NB4 (cell line): ENCODE measurements around the gene DGKG.

Source experiments
- DNase-seq: peaks from one replicate; pipeline ENCODE4 v3.0.0; 2010; ENCODE audit warnings: low read depth
- H3K4me3 ChIP-seq: one replicate; pipeline ENCODE4 v1.5.1; 2011; ENCODE audit warnings: mild to moderate bottlenecking, low read depth, low read length, moderate library complexity
- CTCF ChIP-seq: IDR thresholded peaks from one replicate; pipeline ENCODE4 v1.5.1; 2012; ENCODE audit warnings: low read depth, low read length
- MYC ChIP-seq: IDR thresholded peaks from 2 replicates; pipeline ENCODE4 v1.6.1; 2011; ENCODE audit warnings: low read depth, low read length
- POLR2A ChIP-seq: IDR thresholded peaks from 2 replicates; pipeline ENCODE4 v1.6.1; 2011; ENCODE audit warnings: mild to moderate bottlenecking; ENCODE audit not compliant: insufficient read length; ENCODE audit errors: extremely low read depth
- TF ChIP-seq, protein P1 (sequence below): IDR thresholded peaks from 2 replicates; pipeline ENCODE4 v1.6.1; 2011; ENCODE audit warnings: low read depth, low read length

The DGKG gene

DNA sequence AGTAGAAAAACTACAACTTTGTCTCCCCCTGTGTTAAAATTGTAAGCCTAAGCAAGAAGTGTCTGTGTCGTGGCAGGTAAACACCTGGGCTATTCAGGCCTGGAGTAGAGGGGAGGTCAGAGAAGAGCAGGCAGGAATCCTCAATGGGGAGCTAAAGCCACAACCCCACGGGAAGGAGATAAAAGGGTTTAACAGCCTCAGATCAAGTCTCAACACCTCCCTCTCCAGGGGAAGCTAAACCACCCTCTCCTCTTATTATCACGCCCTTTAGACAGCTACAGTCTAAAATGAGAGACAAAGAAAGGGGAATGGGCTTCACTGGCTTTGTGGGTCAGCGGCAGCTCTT is 264.7 kb downstream of the DGKG start:
- no peak for DNase-seq
- no peak overlapping the region for H3K4me3 ChIP-seq
- no peak for TF ChIP-seq MYC
- TF ChIP-seq POLR2A = no peak
- TF ChIP-seq, protein P1, sequence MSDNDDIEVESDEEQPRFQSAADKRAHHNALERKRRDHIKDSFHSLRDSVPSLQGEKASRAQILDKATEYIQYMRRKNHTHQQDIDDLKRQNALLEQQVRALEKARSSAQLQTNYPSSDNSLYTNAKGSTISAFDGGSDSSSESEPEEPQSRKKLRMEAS = no peak
- no peak for TF ChIP-seq CTCF
